Measurements from ENCODE around the gene FAM53B. TPM values are rescaled to one million over a fixed set of nuclear protein-coding genes. Genes with fewer than 3 reads are reported as not detected.

FAM53B gene
- total RNA-seq, 2 donors from 2014 or later = 43.3 to 45.2 TPM

DNA sequence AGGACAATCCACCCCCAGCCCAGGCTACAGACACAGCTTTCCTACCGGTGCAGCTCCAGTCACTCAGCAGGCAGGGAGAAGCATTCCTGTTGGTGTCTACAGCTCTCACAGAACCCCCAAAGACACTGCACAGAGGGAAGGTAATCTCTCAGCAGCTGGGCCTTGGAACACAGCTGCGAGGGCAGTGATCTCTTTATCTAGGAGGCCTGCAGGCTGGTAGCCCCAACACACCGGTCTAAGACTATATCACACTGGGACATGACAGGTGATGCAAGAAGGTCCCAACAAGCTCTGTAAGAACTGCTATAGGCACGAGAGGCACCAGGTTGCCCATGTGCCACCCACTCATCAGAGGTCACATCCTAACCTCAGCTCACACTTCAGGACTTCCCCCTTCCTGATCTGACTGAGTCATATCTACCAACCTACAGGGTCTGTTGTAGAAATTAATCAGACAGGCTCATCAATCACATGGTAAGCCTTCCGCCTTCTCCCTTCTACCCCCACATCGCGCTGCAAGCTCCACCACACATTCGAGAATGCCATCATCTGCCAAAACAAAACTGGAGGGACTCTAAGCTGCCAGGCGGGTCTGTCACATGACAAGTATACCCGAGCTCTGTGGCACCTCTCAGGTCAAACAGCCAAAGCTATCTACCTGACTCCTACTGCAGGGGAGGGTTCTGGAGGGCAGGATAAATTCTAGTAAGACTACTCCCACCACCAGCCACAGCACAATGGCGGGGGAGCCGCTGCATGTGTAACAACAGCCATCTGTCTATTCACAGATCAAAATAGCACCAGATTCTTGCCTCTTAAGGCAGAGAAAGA, 26.1 kb downstream of the FAM53B start:
- H3K36me3 ChIP-seq = no peaks in the 10 kb centered on the region
- H3K27me3 ChIP-seq = no peaks in the 10 kb centered on the region
- H3K9ac ChIP-seq (ENCODE audit: low read depth in 2 of 2, low read length in 2 of 2) = peak overlapping the region in 1 of 2 donors; percentile 4
- H3K9me3 ChIP-seq = no peaks in the 10 kb centered on the region
- peak overlapping the region; percentile 71 for H3K27ac ChIP-seq
- TF ChIP-seq, protein P1, sequence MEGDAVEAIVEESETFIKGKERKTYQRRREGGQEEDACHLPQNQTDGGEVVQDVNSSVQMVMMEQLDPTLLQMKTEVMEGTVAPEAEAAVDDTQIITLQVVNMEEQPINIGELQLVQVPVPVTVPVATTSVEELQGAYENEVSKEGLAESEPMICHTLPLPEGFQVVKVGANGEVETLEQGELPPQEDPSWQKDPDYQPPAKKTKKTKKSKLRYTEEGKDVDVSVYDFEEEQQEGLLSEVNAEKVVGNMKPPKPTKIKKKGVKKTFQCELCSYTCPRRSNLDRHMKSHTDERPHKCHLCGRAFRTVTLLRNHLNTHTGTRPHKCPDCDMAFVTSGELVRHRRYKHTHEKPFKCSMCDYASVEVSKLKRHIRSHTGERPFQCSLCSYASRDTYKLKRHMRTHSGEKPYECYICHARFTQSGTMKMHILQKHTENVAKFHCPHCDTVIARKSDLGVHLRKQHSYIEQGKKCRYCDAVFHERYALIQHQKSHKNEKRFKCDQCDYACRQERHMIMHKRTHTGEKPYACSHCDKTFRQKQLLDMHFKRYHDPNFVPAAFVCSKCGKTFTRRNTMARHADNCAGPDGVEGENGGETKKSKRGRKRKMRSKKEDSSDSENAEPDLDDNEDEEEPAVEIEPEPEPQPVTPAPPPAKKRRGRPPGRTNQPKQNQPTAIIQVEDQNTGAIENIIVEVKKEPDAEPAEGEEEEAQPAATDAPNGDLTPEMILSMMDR (IDR thresholded peaks at IDR 0.05) = no peak
- no peak for DNase-seq
- intact Hi-C loops (cut with DNase I) = no loop called here
- H3K4me3 ChIP-seq = no peak overlapping the region
- peaks cover 38% of the 10 kb centered on the region for H3K4me1 ChIP-seq

DNA sequence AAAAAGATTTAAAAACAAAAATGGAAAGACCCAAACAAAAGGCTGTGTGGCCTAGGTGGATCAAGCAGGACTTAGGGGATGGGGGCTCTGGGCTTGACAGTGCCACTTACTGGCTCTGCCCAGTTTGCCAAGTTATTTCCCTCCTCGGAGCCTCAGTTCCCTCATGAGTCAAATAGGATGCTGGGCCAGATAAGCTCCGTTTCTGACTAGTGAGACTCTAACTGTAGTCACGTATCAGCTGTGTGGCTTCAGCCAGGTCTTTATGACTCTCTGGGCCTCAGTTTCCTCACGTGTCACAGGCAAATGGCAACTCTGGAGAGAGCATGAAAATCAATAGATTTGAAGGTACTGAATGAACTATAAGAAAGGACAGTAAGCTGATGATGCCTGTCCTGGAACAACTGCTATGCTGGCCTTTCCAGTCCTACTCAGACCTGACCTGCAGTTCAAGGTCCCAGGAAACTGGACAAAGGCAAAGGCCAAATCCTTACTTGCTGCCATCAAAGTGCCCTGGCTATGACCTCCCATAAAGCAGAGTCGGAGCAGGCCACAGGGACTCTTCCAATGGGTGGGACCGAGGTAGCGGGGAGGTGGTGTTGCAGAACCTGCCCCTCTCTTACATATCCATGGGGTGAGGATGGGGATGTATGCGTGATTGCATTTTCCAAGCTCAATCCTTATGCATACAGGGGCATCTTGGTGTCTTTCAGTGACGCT, 27.0 kb downstream of the FAM53B start:
- peaks cover 33% of the 10 kb centered on the region for H3K4me1 ChIP-seq
- DNase-seq = no peak
- no peak overlapping the region for H3K4me3 ChIP-seq
- TF ChIP-seq, protein P1 (IDR thresholded peaks at IDR 0.05) = no peak
- no peaks in the 10 kb centered on the region for H3K9me3 ChIP-seq
- intact Hi-C loops (cut with DNase I) = no loop called here
- H3K27ac ChIP-seq = no peak overlapping the region
- no peaks in the 10 kb centered on the region for H3K36me3 ChIP-seq
- no peak overlapping the region for H3K9ac ChIP-seq (ENCODE audit: low read depth in 2 of 2, low read length in 2 of 2)
- H3K27me3 ChIP-seq = no peaks in the 10 kb centered on the region

GRCh38 chr10:124716369-124716768, 27.8 kb downstream of the FAM53B start:
- H3K4me1 ChIP-seq = peaks cover 26% of the 10 kb centered on the region
- TF ChIP-seq, protein P1 (IDR thresholded peaks at IDR 0.05) = no peak
- no peaks in the 10 kb centered on the region for H3K9me3 ChIP-seq
- intact Hi-C loops (cut with DNase I) = no loop called here
- H3K27me3 ChIP-seq = no peaks in the 10 kb centered on the region
- no peak overlapping the region for H3K9ac ChIP-seq (ENCODE audit: low read depth in 2 of 2, low read length in 2 of 2)
- no peak for DNase-seq
- H3K4me3 ChIP-seq = no peak overlapping the region
- no peak overlapping the region for H3K27ac ChIP-seq
- no peaks in the 10 kb centered on the region for H3K36me3 ChIP-seq

DNA sequence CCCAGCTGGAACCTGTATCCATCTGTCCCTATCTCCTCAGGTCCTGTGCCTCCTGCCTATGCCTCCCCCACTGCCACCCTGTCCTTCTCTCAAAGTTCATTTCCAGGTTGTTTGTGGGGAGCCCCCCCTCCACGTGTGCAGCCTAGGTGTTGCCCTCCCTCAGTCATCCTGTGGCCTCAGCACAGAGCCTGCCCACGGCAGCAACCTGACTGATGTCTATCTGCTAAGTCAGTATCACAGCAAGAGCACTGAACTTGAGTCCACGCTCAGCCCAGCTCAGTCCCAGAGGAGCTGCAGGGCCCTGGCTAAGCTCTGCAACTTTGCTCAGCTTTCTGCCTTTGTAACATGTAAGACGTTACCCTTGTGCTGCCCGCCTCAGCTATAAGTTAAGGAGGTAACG, 28.7 kb downstream of the FAM53B start:
- Histone ChIP-seq H3K4me3 (no peak overlapping the region), H3K27me3 (no peaks in the 10 kb centered on the region), H3K36me3 (no peaks in the 10 kb centered on the region), H3K9me3 (no peaks in the 10 kb centered on the region), H3K4me1 (peaks cover 28% of the 10 kb centered on the region), H3K27ac (no peak overlapping the region), H3K9ac (ENCODE audit: low read depth in 2 of 2, low read length in 2 of 2) (no peak overlapping the region)
- intact Hi-C loops (cut with DNase I) = no loop called here
- TF ChIP-seq, protein P1 (IDR thresholded peaks at IDR 0.05) = no peak
- no peak for DNase-seq

GRCh38 chr10:124713679-124714255, 30.4 kb downstream of the FAM53B start:
- Histone ChIP-seq H3K27ac (peak overlapping the region; percentile 7), H3K9ac (ENCODE audit: low read depth in 2 of 2, low read length in 2 of 2) (no peak overlapping the region), H3K4me3 (no peak overlapping the region), H3K36me3 (no peaks in the 10 kb centered on the region), H3K4me1 (peaks cover 32% of the 10 kb centered on the region), H3K9me3 (no peaks in the 10 kb centered on the region), H3K27me3 (no peaks in the 10 kb centered on the region)
- no peak for DNase-seq
- intact Hi-C loops (cut with DNase I) = no loop called here
- TF ChIP-seq, protein P1 (IDR thresholded peaks at IDR 0.05) = no peak

All from colonic mucosa (tissue), 4 donors.